Stimulated activated naive CD8-positive, alpha-beta T cell treated with anti-CD3 and anti-CD28 coated beads, Interleukin-15, Interleukin-2, amounts not matched to agents 100 ng/mL and 50 ng/mL, for 24 hours (primary cell): Measurements from ENCODE around the gene DISC1.
"Not testable (repeated sequence)": the region's sequence is repeated elsewhere in the genome, so short reads cannot be mapped to it uniquely, and the experiment has no call there.

Source experiments
- H3K27ac Mint-ChIP-seq: one replicate; pipeline ENCODE4 v1.8.0; 2021; ENCODE audit warnings: mild to moderate bottlenecking, mixed read lengths
- H3K27me3 Mint-ChIP-seq: one replicate; pipeline ENCODE4 v1.8.0; 2021; ENCODE audit warnings: mixed read lengths
- H3K36me3 Mint-ChIP-seq: one replicate; pipeline ENCODE4 v1.8.0; 2021; ENCODE audit warnings: low read depth, mixed read lengths
- H3K4me1 Mint-ChIP-seq: one replicate; pipeline ENCODE4 v1.8.0; 2021; ENCODE audit warnings: low read depth, mixed read lengths
- H3K4me3 Mint-ChIP-seq: one replicate; pipeline ENCODE4 v1.8.0; 2021; ENCODE audit warnings: mild to moderate bottlenecking, mixed read lengths
- H3K9me3 Mint-ChIP-seq: one replicate; pipeline ENCODE4 v1.8.0; 2021; ENCODE audit warnings: mixed read lengths

DISC1 gene

DNA sequence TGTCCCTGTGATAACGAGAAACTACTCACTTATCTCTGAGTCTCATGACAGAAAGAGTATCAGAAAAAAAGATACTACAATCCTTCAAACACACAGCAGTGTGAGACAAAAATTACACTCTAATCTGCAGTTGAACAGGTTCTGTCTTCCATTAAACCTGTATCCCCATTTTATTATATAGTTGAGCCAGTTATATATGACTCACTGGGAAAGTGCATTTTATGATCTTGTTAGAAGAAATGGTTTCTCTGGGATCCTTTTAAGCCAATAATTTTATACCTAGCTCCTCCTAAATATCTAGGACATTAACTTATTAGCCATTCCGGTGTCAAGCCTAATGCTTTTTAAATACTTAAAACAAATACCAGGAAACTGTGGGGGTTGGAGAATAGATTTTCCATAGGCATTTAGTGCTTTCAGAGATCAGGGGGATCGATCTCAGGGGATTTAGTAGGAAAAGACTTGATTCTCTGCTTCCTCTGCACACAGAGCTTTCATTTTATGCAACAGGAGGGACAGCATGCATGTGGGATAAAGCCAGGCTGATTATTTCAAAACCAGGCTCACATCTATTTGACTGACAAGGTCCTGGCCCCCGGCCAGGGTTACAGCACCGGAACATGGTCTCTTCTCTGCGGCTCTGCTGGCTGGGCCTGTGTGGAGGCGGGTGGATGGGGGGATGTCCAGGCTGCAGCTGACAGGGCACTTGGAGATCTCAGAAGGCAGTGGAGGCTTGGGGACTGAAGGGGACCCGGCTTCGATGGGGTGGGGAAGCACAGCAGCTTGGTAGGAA is 310.6 kb downstream of the DISC1 start:
- Mint-ChIP-seq H3K27me3 (no peaks in the 10 kb centered on the region), H3K4me1 (no peaks in the 10 kb centered on the region), H3K27ac (no peak overlapping the region), H3K36me3 (peaks cover 9% of the 10 kb centered on the region), H3K9me3 (no peaks in the 10 kb centered on the region), H3K4me3 (no peak overlapping the region)

DNA sequence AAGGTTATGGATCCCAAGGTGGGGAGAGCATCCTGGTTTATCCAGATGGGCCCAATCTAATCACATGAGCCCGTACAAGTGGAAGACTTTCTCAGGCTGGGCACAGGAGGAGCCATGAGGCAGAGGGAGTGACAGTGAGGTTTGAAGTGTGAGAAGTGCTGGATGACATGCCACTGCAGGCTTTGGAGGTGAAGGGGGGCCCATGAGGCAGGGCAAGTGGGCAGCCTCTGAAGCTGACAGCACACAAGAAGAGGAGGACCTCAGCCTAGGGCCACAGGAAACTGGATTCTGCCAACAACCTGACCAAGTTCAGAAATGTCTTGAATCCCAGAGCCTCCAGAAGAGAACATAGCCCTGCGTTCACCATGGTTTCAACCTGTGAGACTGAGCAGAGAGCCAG is 311.6 kb downstream of the DISC1 start:
- H3K27me3 Mint-ChIP-seq, result no peaks in the 10 kb centered on the region
- peaks cover 4% of the 10 kb centered on the region for H3K9me3 Mint-ChIP-seq
- H3K4me3 Mint-ChIP-seq, result no peak overlapping the region
- H3K36me3 Mint-ChIP-seq, result peaks cover 13% of the 10 kb centered on the region
- no peaks in the 10 kb centered on the region for H3K4me1 Mint-ChIP-seq
- no peak overlapping the region for H3K27ac Mint-ChIP-seq

DNA sequence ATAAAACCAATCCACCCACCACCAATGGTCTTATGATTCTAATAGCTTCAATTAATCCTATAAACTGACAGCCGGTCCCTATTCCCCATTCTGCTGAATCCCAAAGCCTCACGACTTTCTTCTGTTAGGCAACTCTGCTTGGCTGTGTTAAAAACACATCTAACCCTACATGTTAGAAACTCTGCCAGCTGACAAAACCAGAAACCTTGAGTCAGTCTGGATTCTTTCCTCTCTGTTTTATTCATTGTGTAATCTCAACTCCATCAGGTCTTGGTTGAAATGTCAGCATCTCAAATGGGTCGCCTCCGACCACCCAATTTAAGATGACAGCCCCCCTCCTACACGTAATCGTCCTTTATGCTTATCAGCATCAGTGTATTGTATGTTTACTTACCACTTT is 312.1 kb downstream of the DISC1 start:
- Mint-ChIP-seq H3K9me3 (peaks cover 5% of the 10 kb centered on the region), H3K27ac (no peak overlapping the region), H3K4me3 (no peak overlapping the region), H3K36me3 (peaks cover 12% of the 10 kb centered on the region), H3K27me3 (no peaks in the 10 kb centered on the region), H3K4me1 (no peaks in the 10 kb centered on the region)

GRCh38 chr1:231939118-231939517 is 312.5 kb downstream of the DISC1 start:
- Mint-ChIP-seq H3K4me1 (no peaks in the 10 kb centered on the region), H3K9me3 (peaks cover 5% of the 10 kb centered on the region), H3K27ac (no peak overlapping the region), H3K4me3 (no peak overlapping the region), H3K27me3 (no peaks in the 10 kb centered on the region), H3K36me3 (peaks cover 12% of the 10 kb centered on the region)

GRCh38 chr1:231940116-231940515 is 313.5 kb downstream of the DISC1 start:
- no peak overlapping the region for H3K4me3 Mint-ChIP-seq
- H3K27ac Mint-ChIP-seq, result no peak overlapping the region
- H3K9me3 Mint-ChIP-seq, result peaks cover 5% of the 10 kb centered on the region
- peaks cover 12% of the 10 kb centered on the region for H3K36me3 Mint-ChIP-seq
- H3K4me1 Mint-ChIP-seq, result no peaks in the 10 kb centered on the region
- no peaks in the 10 kb centered on the region for H3K27me3 Mint-ChIP-seq

DNA sequence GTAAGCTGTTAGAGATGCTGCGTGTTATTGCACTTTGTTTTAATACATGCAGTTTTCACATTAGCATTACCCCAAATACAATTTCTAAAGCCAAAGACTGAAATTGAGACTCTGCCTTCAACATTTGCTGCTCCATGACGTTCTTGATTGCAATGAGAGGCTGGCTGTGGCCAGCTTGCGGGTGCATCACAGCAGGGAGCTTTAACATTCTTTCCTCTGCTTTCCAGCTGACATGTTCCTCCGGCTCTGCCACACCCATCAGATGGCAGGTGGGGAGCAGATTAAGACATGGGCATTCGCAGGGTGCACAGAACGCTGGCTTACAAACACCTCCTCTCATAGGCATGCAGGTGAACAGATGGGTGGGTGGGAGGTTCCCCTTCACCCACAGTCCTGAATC is 314.1 kb downstream of the DISC1 start:
- H3K4me3 Mint-ChIP-seq, result no peak overlapping the region
- peaks cover 5% of the 10 kb centered on the region for H3K9me3 Mint-ChIP-seq
- H3K27ac Mint-ChIP-seq, result no peak overlapping the region
- no peaks in the 10 kb centered on the region for H3K4me1 Mint-ChIP-seq
- H3K27me3 Mint-ChIP-seq, result no peaks in the 10 kb centered on the region
- peaks cover 15% of the 10 kb centered on the region for H3K36me3 Mint-ChIP-seq

GRCh38 chr1:231943084-231943483 is 316.5 kb downstream of the DISC1 start:
- Mint-ChIP-seq H3K27ac (no peak overlapping the region), H3K36me3 (peaks cover 15% of the 10 kb centered on the region), H3K4me3 (no peak overlapping the region), H3K4me1 (no peaks in the 10 kb centered on the region), H3K27me3 (no peaks in the 10 kb centered on the region), H3K9me3 (peaks cover 5% of the 10 kb centered on the region)

- not testable (repeated sequence) for H3K27ac Mint-ChIP-seq, H3K36me3 Mint-ChIP-seq, H3K9me3 Mint-ChIP-seq, H3K4me3 Mint-ChIP-seq, H3K27me3 Mint-ChIP-seq, H3K4me1 Mint-ChIP-seq
Measured at GRCh38 chr1:231948102-231948501, 321.5 kb downstream of the DISC1 start.

GRCh38 chr1:231949277-231950091 is 322.9 kb downstream of the DISC1 start:
- Mint-ChIP-seq H3K27ac (no peak overlapping the region), H3K4me1 (no peaks in the 10 kb centered on the region), H3K36me3 (peaks cover 5% of the 10 kb centered on the region), H3K9me3 (no peaks in the 10 kb centered on the region), H3K27me3 (no peaks in the 10 kb centered on the region), H3K4me3 (no peak overlapping the region)

- H3K4me3 Mint-ChIP-seq, result no peak overlapping the region
- H3K4me1 Mint-ChIP-seq, result no peaks in the 10 kb centered on the region
- no peak overlapping the region for H3K27ac Mint-ChIP-seq
- peaks cover 6% of the 10 kb centered on the region for H3K36me3 Mint-ChIP-seq
- no peaks in the 10 kb centered on the region for H3K9me3 Mint-ChIP-seq
- H3K27me3 Mint-ChIP-seq, result no peaks in the 10 kb centered on the region
Measured at GRCh38 chr1:231950331-231951128, 323.9 kb downstream of the DISC1 start.

DNA sequence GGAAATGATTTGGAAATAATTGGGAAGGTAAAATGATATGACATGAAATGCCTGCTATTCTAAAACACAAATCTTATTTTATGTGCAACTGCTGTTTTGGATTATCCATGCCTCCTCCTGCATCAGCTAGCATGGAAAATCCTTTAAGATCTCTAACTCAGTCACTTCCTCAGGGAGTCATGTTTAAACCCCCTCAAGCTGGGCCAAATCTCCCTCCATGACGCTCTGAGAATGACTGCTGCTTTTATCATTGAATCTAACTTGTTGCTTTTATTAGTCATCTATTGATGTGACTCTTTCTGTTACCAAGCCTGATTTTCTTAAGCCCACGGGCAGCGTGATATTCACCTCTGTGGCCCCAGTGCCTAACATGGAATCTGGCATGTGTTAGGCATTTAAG is 324.8 kb downstream of the DISC1 start:
- Mint-ChIP-seq H3K4me1 (no peaks in the 10 kb centered on the region), H3K27me3 (no peaks in the 10 kb centered on the region), H3K27ac (no peak overlapping the region), H3K4me3 (no peak overlapping the region), H3K36me3 (peaks cover 7% of the 10 kb centered on the region), H3K9me3 (peaks cover 2% of the 10 kb centered on the region)

GRCh38 chr1:231952154-231952553 is 325.6 kb downstream of the DISC1 start:
- no peak overlapping the region for H3K4me3 Mint-ChIP-seq
- peaks cover 4% of the 10 kb centered on the region for H3K9me3 Mint-ChIP-seq

GRCh38 chr1:231953660-231954059 is 327.1 kb downstream of the DISC1 start:
- no peaks in the 10 kb centered on the region for H3K27me3 Mint-ChIP-seq
- peaks cover 10% of the 10 kb centered on the region for H3K36me3 Mint-ChIP-seq
- no peaks in the 10 kb centered on the region for H3K4me1 Mint-ChIP-seq
- peaks cover 4% of the 10 kb centered on the region for H3K9me3 Mint-ChIP-seq
- H3K4me3 Mint-ChIP-seq, result no peak overlapping the region
- H3K27ac Mint-ChIP-seq, result no peak overlapping the region

More at GRCh38 chr1:231952154-231952553, 325.6 kb downstream of the DISC1 start:
- Mint-ChIP-seq H3K27me3 (no peaks in the 10 kb centered on the region), H3K27ac (no peak overlapping the region), H3K36me3 (peaks cover 10% of the 10 kb centered on the region), H3K4me1 (no peaks in the 10 kb centered on the region)

DNA sequence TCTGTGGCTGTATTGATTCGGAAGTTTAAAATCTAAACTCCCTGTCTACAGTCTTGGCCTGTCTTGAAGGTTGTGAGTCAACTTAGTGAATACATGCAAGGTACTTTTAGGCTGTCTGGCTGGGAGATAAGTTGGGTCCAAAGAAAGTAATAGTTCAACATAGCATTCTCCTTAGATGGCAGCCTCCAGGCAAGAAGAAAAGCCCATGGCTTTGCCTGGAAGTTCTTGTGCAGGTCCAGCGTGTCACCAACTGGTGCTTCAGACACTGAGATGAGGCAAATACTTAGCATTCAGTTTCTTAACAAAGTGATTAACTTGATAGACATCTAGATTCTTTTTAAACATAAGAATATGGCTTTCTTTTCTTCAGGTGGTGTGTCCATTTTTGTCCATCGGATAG is 328.2 kb downstream of the DISC1 start:
- H3K36me3 Mint-ChIP-seq, result peaks cover 10% of the 10 kb centered on the region
- no peak overlapping the region for H3K4me3 Mint-ChIP-seq
- peaks cover 4% of the 10 kb centered on the region for H3K9me3 Mint-ChIP-seq
- no peaks in the 10 kb centered on the region for H3K27me3 Mint-ChIP-seq
- H3K4me1 Mint-ChIP-seq, result no peaks in the 10 kb centered on the region
- no peak overlapping the region for H3K27ac Mint-ChIP-seq

GRCh38 chr1:231957359-231957758 is 330.8 kb downstream of the DISC1 start:
- H3K27me3 Mint-ChIP-seq, result no peaks in the 10 kb centered on the region
- H3K4me3 Mint-ChIP-seq, result no peak overlapping the region
- H3K36me3 Mint-ChIP-seq, result peaks cover 10% of the 10 kb centered on the region
- H3K9me3 Mint-ChIP-seq, result peaks cover 4% of the 10 kb centered on the region
- H3K27ac Mint-ChIP-seq, result no peak overlapping the region
- H3K4me1 Mint-ChIP-seq, result no peaks in the 10 kb centered on the region
